Loucy (cell line): ENCODE data around the gene MPPED2.

ENCODE experiments used
- H2AFZ ChIP-seq: fragments of 200-600 bp; sonication (generic); 2 replicates; pipeline ENCODE4 v1.6.0; 2016; ENCODE audit warnings: antibody characterized with exemption, mild to moderate bottlenecking, low read length, moderate library complexity
- H3F3A ChIP-seq: fragments of 200-600 bp; 2 replicates; pipeline ENCODE4 v1.6.0; 2016; ENCODE audit warnings: antibody characterized with exemption, low read depth, mild to moderate bottlenecking
- H3K27me3 ChIP-seq: fragments of 200-600 bp; sonication (generic); 2 replicates; pipeline ENCODE4 v1.6.1; 2014; ENCODE audit warnings: low read length, mild to moderate bottlenecking; ENCODE audit not compliant: insufficient read depth, poor library complexity, severe bottlenecking
- H3K36me3 ChIP-seq: fragments of 200-600 bp; sonication (generic); 2 replicates; pipeline ENCODE4 v1.6.1; 2016; ENCODE audit warnings: low read length; ENCODE audit not compliant: insufficient read depth
- H3K4me1 ChIP-seq: fragments of 200-600 bp; sonication (generic); 2 replicates; pipeline ENCODE4 v1.5.1; 2014; ENCODE audit warnings: low read length, mild to moderate bottlenecking; ENCODE audit not compliant: insufficient read depth, poor library complexity, severe bottlenecking
- H3K4me2 ChIP-seq: fragments of 200-600 bp; sonication (generic); 2 replicates; pipeline ENCODE4 v1.6.0; 2014; ENCODE audit warnings: antibody characterized with exemption, low read length, low read depth, mild to moderate bottlenecking; ENCODE audit not compliant: poor library complexity, severe bottlenecking
- H3K4me3 ChIP-seq: fragments of 200-600 bp; sonication (generic); 2 replicates; pipeline ENCODE4 v1.5.1; 2014; ENCODE audit warnings: low read length, mild to moderate bottlenecking, mixed read lengths; ENCODE audit not compliant: poor library complexity, severe bottlenecking
- H3K79me2 ChIP-seq: fragments of 200-600 bp; sonication (generic); 2 replicates; pipeline ENCODE4 v1.6.1; 2014; ENCODE audit warnings: low read length; ENCODE audit not compliant: insufficient read depth
- H3K9ac ChIP-seq: fragments of 200-600 bp; sonication (generic); 2 replicates; pipeline ENCODE4 v1.6.0; 2014; ENCODE audit warnings: mild to moderate bottlenecking, low read depth, low read length, moderate library complexity; ENCODE audit not compliant: poor library complexity, severe bottlenecking
- H3K9me2 ChIP-seq: fragments of 200-600 bp; sonication (generic); replicated peaks from 2 replicates; pipeline ENCODE4 v1.6.1; 2016; ENCODE audit warnings: low read depth, low read length, mixed read lengths
- H3K9me3 ChIP-seq: fragments of 200-600 bp; sonication (generic); 2 replicates; pipeline ENCODE4 v1.6.1; 2014; ENCODE audit warnings: mild to moderate bottlenecking, antibody characterized with exemption, low read length, low read depth; ENCODE audit not compliant: insufficient read depth
- H4K20me1 ChIP-seq: fragments of 200-600 bp; sonication (generic); 2 replicates; pipeline ENCODE4 v1.6.0; 2014; ENCODE audit warnings: antibody characterized with exemption, low read length, mild to moderate bottlenecking; ENCODE audit not compliant: insufficient read depth, poor library complexity, severe bottlenecking
- EZH2phosphoT487 ChIP-seq: fragments of 200-600 bp; IDR thresholded peaks from 2 replicates; pipeline ENCODE4 v1.6.1; 2018; ENCODE audit warnings: antibody characterized with exemption, mild to moderate bottlenecking, moderate library complexity, borderline replicate concordance
- TF ChIP-seq, protein P1 (sequence below): fragments of 200-600 bp; sonication (generic); conservative IDR thresholded peaks from 2 replicates; pipeline ENCODE4 v1.5.1; 2014; ENCODE audit warnings: mild to moderate bottlenecking, antibody characterized with exemption, low read length

Gene MPPED2

DNA sequence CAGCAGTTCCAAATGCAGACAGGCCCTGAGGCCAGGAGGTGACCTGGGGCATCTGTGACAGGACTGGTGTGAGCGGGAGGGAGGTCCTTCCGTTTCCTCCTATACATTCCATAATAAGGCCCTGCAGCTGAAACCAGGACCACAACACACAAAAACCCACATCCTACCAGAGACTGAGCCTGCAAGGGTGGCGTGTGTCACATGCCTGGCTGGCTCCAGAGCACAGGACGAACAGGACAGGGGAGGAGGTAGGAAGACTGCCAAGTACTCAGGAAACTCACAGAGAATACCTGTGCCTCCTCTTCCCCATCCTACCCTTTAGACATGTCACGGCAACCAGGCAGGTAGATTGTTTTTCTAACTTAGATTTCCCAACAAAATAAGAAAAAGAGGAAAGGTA, 159.4 kb downstream of the MPPED2 start:
- no peaks in the 10 kb centered on the region for H3F3A ChIP-seq
- no peak for TF ChIP-seq EZH2phosphoT487
- TF ChIP-seq, protein P1, sequence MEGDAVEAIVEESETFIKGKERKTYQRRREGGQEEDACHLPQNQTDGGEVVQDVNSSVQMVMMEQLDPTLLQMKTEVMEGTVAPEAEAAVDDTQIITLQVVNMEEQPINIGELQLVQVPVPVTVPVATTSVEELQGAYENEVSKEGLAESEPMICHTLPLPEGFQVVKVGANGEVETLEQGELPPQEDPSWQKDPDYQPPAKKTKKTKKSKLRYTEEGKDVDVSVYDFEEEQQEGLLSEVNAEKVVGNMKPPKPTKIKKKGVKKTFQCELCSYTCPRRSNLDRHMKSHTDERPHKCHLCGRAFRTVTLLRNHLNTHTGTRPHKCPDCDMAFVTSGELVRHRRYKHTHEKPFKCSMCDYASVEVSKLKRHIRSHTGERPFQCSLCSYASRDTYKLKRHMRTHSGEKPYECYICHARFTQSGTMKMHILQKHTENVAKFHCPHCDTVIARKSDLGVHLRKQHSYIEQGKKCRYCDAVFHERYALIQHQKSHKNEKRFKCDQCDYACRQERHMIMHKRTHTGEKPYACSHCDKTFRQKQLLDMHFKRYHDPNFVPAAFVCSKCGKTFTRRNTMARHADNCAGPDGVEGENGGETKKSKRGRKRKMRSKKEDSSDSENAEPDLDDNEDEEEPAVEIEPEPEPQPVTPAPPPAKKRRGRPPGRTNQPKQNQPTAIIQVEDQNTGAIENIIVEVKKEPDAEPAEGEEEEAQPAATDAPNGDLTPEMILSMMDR, result no peak
- H3K79me2 ChIP-seq, result no peaks in the 10 kb centered on the region
- H3K27me3 ChIP-seq, result no peaks in the 10 kb centered on the region
- H3K9me3 ChIP-seq, result no peaks in the 10 kb centered on the region
- H3K4me2 ChIP-seq, result no peak overlapping the region
- H2AFZ ChIP-seq, result no peak overlapping the region
- H4K20me1 ChIP-seq, result no peaks in the 10 kb centered on the region
- no peak overlapping the region for H3K4me3 ChIP-seq
- no peaks in the 10 kb centered on the region for H3K9me2 ChIP-seq
- no peaks in the 10 kb centered on the region for H3K36me3 ChIP-seq
- no peak overlapping the region for H3K9ac ChIP-seq
- no peaks in the 10 kb centered on the region for H3K4me1 ChIP-seq

GRCh38 chr11:30424844-30425243, 161.3 kb downstream of the MPPED2 start:
- Histone ChIP-seq H3K9me2 (no peaks in the 10 kb centered on the region), H3K36me3 (no peaks in the 10 kb centered on the region), H2AFZ (no peak overlapping the region), H3K4me2 (no peak overlapping the region), H3K4me3 (no peak overlapping the region), H3K9me3 (no peaks in the 10 kb centered on the region), H4K20me1 (no peaks in the 10 kb centered on the region), H3K79me2 (no peaks in the 10 kb centered on the region), H3F3A (no peaks in the 10 kb centered on the region), H3K4me1 (no peaks in the 10 kb centered on the region), H3K27me3 (no peaks in the 10 kb centered on the region), H3K9ac (no peak overlapping the region)
- TF ChIP-seq EZH2phosphoT487, result no peak
- TF ChIP-seq, protein P1, result no peak

DNA sequence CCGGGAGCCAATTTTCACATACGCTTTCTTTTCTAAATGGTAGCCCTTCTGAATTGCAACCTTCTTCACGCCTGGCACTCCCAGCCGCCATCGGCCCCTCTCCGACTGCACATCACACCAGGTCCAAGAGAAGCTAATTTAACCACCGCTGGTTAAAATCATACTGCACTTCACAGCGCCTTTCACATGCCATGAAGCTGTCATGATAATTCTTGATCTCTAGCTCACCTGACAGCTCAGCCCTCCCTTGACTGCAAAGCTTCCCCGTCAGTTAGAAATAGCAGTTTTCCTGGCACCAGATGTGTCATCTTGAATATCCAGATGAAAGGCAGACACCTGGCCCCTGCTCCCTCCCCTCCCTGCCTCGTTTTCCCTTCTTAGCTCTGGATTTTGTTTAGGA, 161.8 kb downstream of the MPPED2 start:
- Histone ChIP-seq H3K79me2 (no peaks in the 10 kb centered on the region), H3K9me3 (no peaks in the 10 kb centered on the region), H3K4me2 (no peak overlapping the region), H3F3A (no peaks in the 10 kb centered on the region), H2AFZ (no peak overlapping the region), H3K9ac (no peak overlapping the region), H3K36me3 (no peaks in the 10 kb centered on the region), H3K9me2 (no peaks in the 10 kb centered on the region), H3K4me1 (no peaks in the 10 kb centered on the region), H3K27me3 (no peaks in the 10 kb centered on the region), H4K20me1 (no peaks in the 10 kb centered on the region), H3K4me3 (no peak overlapping the region)
- no peak for TF ChIP-seq EZH2phosphoT487
- TF ChIP-seq, protein P1, result no peak
